NCI-H2196 (cell line): Measurements from ENCODE around the gene PCOLCE2.
A peak's percentile ranks its signal among the peaks of the same experiment; 100 is the strongest.

Experiments
- DNase-seq: peaks from one replicate; lab custom pipeline; 2025; ENCODE audit not compliant: unreplicated experiment; lab: John Stamatoyannopoulos, UW

Gene PCOLCE2

GRCh38 chr3:142866841-142867631 lies 21.8 kb downstream of the PCOLCE2 start:
- peak; percentile 60 for DNase-seq

- no peak for DNase-seq
Measured at GRCh38 chr3:142863930-142864920, 24.7 kb downstream of the PCOLCE2 start.

GRCh38 chr3:142863010-142863817 lies 25.7 kb downstream of the PCOLCE2 start:
- DNase-seq, result no peak

- DNase-seq, result no peak
Measured at GRCh38 chr3:142861926-142862325, 27.0 kb downstream of the PCOLCE2 start.

GRCh38 chr3:142858043-142858442 lies 30.8 kb downstream of the PCOLCE2 start:
- no peak for DNase-seq

GRCh38 chr3:142857056-142857455 lies 31.8 kb downstream of the PCOLCE2 start:
- peak; percentile 57 for DNase-seq

- DNase-seq, result no peak
Measured at GRCh38 chr3:142853270-142854168, 35.4 kb downstream of the PCOLCE2 start.

- no peak for DNase-seq
Measured at GRCh38 chr3:142852009-142852408, 36.9 kb downstream of the PCOLCE2 start.

- no peak for DNase-seq
Measured at GRCh38 chr3:142850395-142851023, 38.4 kb downstream of the PCOLCE2 start.

GRCh38 chr3:142849148-142849547 lies 39.7 kb downstream of the PCOLCE2 start:
- no peak for DNase-seq

- no peak for DNase-seq
Measured at GRCh38 chr3:142846779-142847577, 41.9 kb downstream of the PCOLCE2 start.

- peak; percentile 24 for DNase-seq
Measured at GRCh38 chr3:142844339-142844977, 44.4 kb downstream of the PCOLCE2 start.

- DNase-seq, result no peak
Measured at GRCh38 chr3:142839831-142840230, 49.1 kb downstream of the PCOLCE2 start.

GRCh38 chr3:142837526-142837925 lies 51.4 kb downstream of the PCOLCE2 start:
- DNase-seq, result no peak

GRCh38 chr3:142828703-142829305 lies 60.1 kb downstream of the PCOLCE2 start:
- peak; percentile 89 for DNase-seq

- no peak for DNase-seq
Measured at GRCh38 chr3:142819179-142819578, 69.7 kb downstream of the PCOLCE2 start.

- no peak for DNase-seq
Measured at GRCh38 chr3:142818651-142819050, 70.2 kb downstream of the PCOLCE2 start.

GRCh38 chr3:142817897-142818296 lies 71.0 kb downstream of the PCOLCE2 start:
- no peak for DNase-seq
